GM12878 (cell line): ENCODE data around the gene VIPR1. TPM values are rescaled to one million over a fixed set of nuclear protein-coding genes. Genes with fewer than 3 reads are reported as not detected.

Experiments used
- ATAC-seq: fragments of 200-7000 bp; cut with Tn5 transposase; 3 replicates; pipeline ENCODE4 v1.9.1; 2020; ENCODE audit warnings: mild to moderate bottlenecking, moderate library complexity
- BruUV-seq: library from RNA; stranded (reverse); fragments of 400-500 nt; replicated peaks from 2 replicates; lab custom pipeline; 2021; lab: Mats Ljungman, UMichigan
- CTCF ChIA-PET: fragments of 300-600 bp; sonication (Branson Sonifier 250); formaldehyde crosslinking; extraction: SDS; loops from one replicate; lab custom pipeline; 2021; ENCODE audit warnings: inconsistent platforms; lab: Yijun Ruan, JAX
- POLR2A ChIA-PET: fragments of 350-600 bp; formaldehyde crosslinking; extraction: SDS; loops from one replicate; lab custom pipeline; 2021; ENCODE audit warnings: inconsistent platforms; lab: Charles Lee
- RAD21 ChIA-PET: fragments of 300-600 bp; sonication (Branson Sonifier 250); formaldehyde crosslinking; loops from one replicate; lab custom pipeline; 2023; ENCODE audit warnings: antibody characterized with exemption; ENCODE audit not compliant: unreplicated experiment; lab: Charles Lee
- SMC1A ChIA-PET: fragments of 300-600 bp; sonication (Branson Sonifier 250); formaldehyde crosslinking; loops from one replicate; lab custom pipeline; 2023; ENCODE audit not compliant: unreplicated experiment, uncharacterized antibody; lab: Charles Lee
- DNase-seq: peaks from one replicate; pipeline ENCODE4 v3.0.0-alpha.2; 2011; ENCODE audit warnings: low read depth, low spot score
- FAIRE-seq: peaks from 3 replicates; lab custom pipeline; 2011; peaks lifted over from hg19 to GRCh38; lab: Jason Lieb, UNC
- H2AFZ ChIP-seq: 2 replicates; pipeline ENCODE4 v1.6.0; 2011; ENCODE audit warnings: low read depth, low read length, control low read depth; ENCODE audit not compliant: control insufficient read depth
- H3K27ac ChIP-seq: 2 replicates; pipeline ENCODE4 v1.5.1; 2011; ENCODE audit warnings: control low read depth; ENCODE audit not compliant: control insufficient read depth, insufficient read depth
- H3K27me3 ChIP-seq, 2 experiments: replicated peaks in 1 of 2; 2 replicates each; pipeline versions ENCODE4 v1.6.0 to v1.6.1; 2011; ENCODE audit warnings: low read length in 1 of 2; ENCODE audit not compliant: control insufficient read depth in 2 of 2, insufficient read depth in 2 of 2
- H3K36me3 ChIP-seq, 2 experiments: 2 replicates each; pipeline ENCODE4 v1.5.1; 2011; ENCODE audit warnings: low read length in 1 of 2; ENCODE audit not compliant: control insufficient read depth in 2 of 2, insufficient read depth in 2 of 2
- H3K4me1 ChIP-seq: 2 replicates; pipeline ENCODE4 v1.6.1; 2011; ENCODE audit warnings: mild to moderate bottlenecking, low read length, moderate library complexity, mixed read lengths; ENCODE audit not compliant: control insufficient read depth, insufficient read depth
- H3K4me2 ChIP-seq: 2 replicates; pipeline ENCODE4 v1.6.0; 2011; ENCODE audit warnings: control low read depth; ENCODE audit not compliant: control insufficient read depth, insufficient read depth
- H3K4me3 ChIP-seq: fragments of 200-600 bp; sonication (generic); 2 replicates; pipeline ENCODE4 v1.5.1; 2016
- H3K79me2 ChIP-seq: 2 replicates; pipeline ENCODE4 v1.6.0; 2011; ENCODE audit warnings: low read length; ENCODE audit not compliant: control insufficient read depth, insufficient read depth
- H3K9ac ChIP-seq: 2 replicates; pipeline ENCODE4 v1.8.0; 2011; ENCODE audit warnings: low read length, control low read depth, mixed read lengths; ENCODE audit not compliant: control insufficient read depth, insufficient read depth
- H3K9me3 ChIP-seq: replicated peaks from 3 replicates; pipeline ENCODE4 v1.5.1; 2011; ENCODE audit warnings: mild to moderate bottlenecking, low read length; ENCODE audit not compliant: control insufficient read depth, insufficient read depth
- H4K20me1 ChIP-seq: 2 replicates; pipeline ENCODE4 v1.6.0; 2011; ENCODE audit not compliant: control insufficient read depth, insufficient read depth
- ATF2 ChIP-seq: IDR thresholded peaks from 2 replicates; pipeline ENCODE4 v1.6.1; 2012; ENCODE audit warnings: low read length, inconsistent platforms
- CHD4 ChIP-seq: fragments of 200-600 bp; sonication (generic); IDR thresholded peaks from 2 replicates; pipeline ENCODE4 v1.6.1; 2016; ENCODE audit warnings: mild to moderate bottlenecking
- E2F4 ChIP-seq: IDR thresholded peaks from 2 replicates; pipeline ENCODE4 v1.6.1; 2012; ENCODE audit warnings: low read depth, low read length, improper control_type of control experiment
- HDAC6 ChIP-seq: fragments of 200-600 bp; sonication (generic); IDR thresholded peaks from one replicate; pipeline ENCODE4 v1.8.0; 2017; ENCODE audit warnings: antibody characterized with exemption; ENCODE audit not compliant: unreplicated experiment
- HDGF ChIP-seq: fragments of 450-650 bp; IDR thresholded peaks from 2 replicates; pipeline ENCODE4 v1.6.1; 2016; ENCODE audit warnings: antibody characterized with exemption
- SREBF2 ChIP-seq: IDR thresholded peaks from 2 replicates; pipeline ENCODE4 v1.6.1; 2012; ENCODE audit warnings: mild to moderate bottlenecking, low read length
- TAF1 ChIP-seq: IDR thresholded peaks from 2 replicates; pipeline ENCODE4 v1.6.1; 2011; ENCODE audit warnings: mild to moderate bottlenecking, low read depth, low read length, borderline replicate concordance
- ZNF217 ChIP-seq: fragments of 450-650 bp; IDR thresholded peaks from 2 replicates; pipeline ENCODE4 v1.6.1; 2017; ENCODE audit warnings: antibody characterized with exemption, mild to moderate bottlenecking
- ZNF24 ChIP-seq: fragments of 450-650 bp; IDR thresholded peaks from 2 replicates; pipeline ENCODE4 v1.6.1; 2017; ENCODE audit warnings: antibody characterized with exemption, mild to moderate bottlenecking
- ZNF274 ChIP-seq: IDR thresholded peaks from one replicate; pipeline ENCODE4 v1.8.0; 2011; ENCODE audit not compliant: insufficient read length, insufficient read depth
- ZZZ3 ChIP-seq: IDR thresholded peaks from 2 replicates; pipeline ENCODE4 v1.6.1; 2011; ENCODE audit warnings: low read depth; ENCODE audit not compliant: control insufficient read depth, insufficient read length
- WGBS: methylation state at CpG from one replicate; pipeline ENCODE4 v1.1.6; 2016; ENCODE audit warnings: low lambda C conversion rate; ENCODE audit not compliant: insufficient replicate concordance, insufficient coverage; ENCODE audit errors: missing lambda C conversion rate; 5-methylcytosine and 5-hydroxymethylcytosine counted together
- in situ Hi-C: fragments of 300-500 bp; cut with MboI; formaldehyde crosslinking; loops from 9 replicates; pipeline ENCODE4 v1.14.3; 2018; ENCODE audit warnings: mixed read lengths
- intact Hi-C: fragments of 100-400 bp; cut with micrococcal nuclease; formaldehyde crosslinking; loops from one replicate; pipeline ENCODE4 v1.14.2; 2022; ENCODE audit not compliant: unreplicated experiment
- polyA plus RNA-seq, 11 experiments: library from polyadenylated mRNA; depleted of rRNA in 4 of 11; unstranded in 6 of 11; stranded (reverse) in 5 of 11; fragments of >200 nt; fragmentation: Nextera tagmentation in 4 of 11; fragmentation: Illumina TruSeq in 1 of 11; extraction: Ambion mirVana in 4 of 11; extraction: Trizol in 1 of 11; gene quantifications; 1 replicate in 1 of 11; 2 replicates in 10 of 11; pipeline versions ENCODE4 v1.2.1 to v1.2.3, GENCODE V29; 2011 to 2016; ENCODE audit warnings: inconsistent platforms in 2 of 11, missing spikeins in 2 of 11, low read depth in 1 of 11
- total RNA-seq, 4 experiments: library from RNA; depleted of rRNA in 3 of 4; stranded (reverse); fragments of >200 nt in 3 of 4; fragmentation: Illumina TruSeq in 1 of 4; extraction: Trizol in 1 of 4; gene quantifications; 2 replicates each; pipeline versions ENCODE4 v1.2.1 to v1.2.3, GENCODE V29; 2013 to 2021
- TF ChIP-seq, protein P1 (sequence below): fragments of 450-650 bp; IDR thresholded peaks from 2 replicates; pipeline ENCODE4 v1.6.1; 2014; ENCODE audit warnings: mild to moderate bottlenecking

VIPR1 gene
- total and polyA plus RNA-seq, 10 of the 15 experiments (the other 5 are each of a cell fraction or from before 2014, with no cell fraction given) = 0.03 to 0.28 (median 0.12) TPM; not detected in 6

DNA sequence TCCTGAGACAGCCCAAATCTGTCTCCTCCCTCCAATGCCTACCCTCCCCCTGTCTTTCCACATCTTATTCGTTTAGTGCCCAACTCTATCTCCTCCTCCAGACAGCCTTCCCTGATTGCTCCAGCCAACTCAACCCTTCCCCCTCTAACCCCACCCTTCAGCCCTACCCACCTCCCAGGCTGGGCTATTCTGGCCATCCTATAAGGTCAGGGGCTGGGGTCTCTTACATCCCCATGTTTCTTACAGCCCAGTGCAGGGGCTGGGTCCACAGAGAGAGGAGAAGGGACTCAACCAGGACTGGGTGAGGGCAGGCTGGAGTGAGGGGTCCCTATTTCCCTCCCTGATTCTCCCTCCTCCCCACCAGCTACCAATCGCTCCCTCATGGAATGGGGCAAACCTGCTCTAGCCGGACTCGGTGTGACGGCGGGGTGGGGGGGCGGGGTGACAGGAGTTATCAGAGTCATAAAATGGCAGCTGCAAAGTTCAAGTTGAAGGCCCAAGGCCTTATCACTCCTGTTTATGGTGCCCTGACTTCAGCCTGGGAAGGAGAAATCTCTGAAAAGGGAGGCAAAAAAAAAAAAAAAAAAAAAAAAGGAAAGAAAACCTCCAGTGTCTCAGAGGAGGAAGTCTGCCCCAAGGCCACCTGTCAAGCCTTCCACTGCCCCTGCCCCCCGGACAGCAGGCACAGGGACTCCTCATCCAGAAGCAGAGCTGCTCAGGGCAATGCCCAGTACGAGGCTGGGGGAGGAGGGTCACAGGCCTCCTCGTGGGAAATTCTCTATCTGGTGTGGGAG is 2.1 kb downstream of the VIPR1 start:
- POLR2A ChIA-PET = no interaction called here
- Histone ChIP-seq H3K27me3 (peaks cover 6 to 13% of the 10 kb centered on the region in 2 experiments), H2AFZ (no peak overlapping the region), H3K4me1 (peaks cover 6% of the 10 kb centered on the region; the same call in 1 of the 2 replicates), H3K9ac (no peak overlapping the region), H3K4me2 (no peak overlapping the region), H3K27ac (no peak overlapping the region), H4K20me1 (no peaks in the 10 kb centered on the region), H3K79me2 (no peaks in the 10 kb centered on the region), H3K9me3 (no peaks in the 10 kb centered on the region), H3K36me3 (no peaks in the 10 kb centered on the region), H3K4me3 (no peak overlapping the region)
- intact Hi-C loops = no loop called here
- DNase-seq = no peak
- no peak for TF ChIP-seq SREBF2
- SMC1A ChIA-PET = no interaction called here
- CTCF ChIA-PET = no interaction called here
- no TSS peak for BruUV-seq
- ATAC-seq = no peak
- 38% methylated on average over 5 of the region's 10 CpGs for WGBS
- RAD21 ChIA-PET = no interaction called here
- no peak for FAIRE-seq
- in situ Hi-C loops = no loop called here

- no TSS peak for BruUV-seq
- Histone ChIP-seq H4K20me1 (no peaks in the 10 kb centered on the region), H3K36me3 (no peaks in the 10 kb centered on the region), H3K4me1 (peaks cover 6% of the 10 kb centered on the region; the same call in 1 of the 2 replicates), H2AFZ (no peak overlapping the region), H3K27me3 (peaks cover 6 to 15% of the 10 kb centered on the region in 2 experiments), H3K4me2 (no peak overlapping the region), H3K9me3 (no peaks in the 10 kb centered on the region), H3K9ac (no peak overlapping the region), H3K27ac (no peak overlapping the region), H3K79me2 (no peaks in the 10 kb centered on the region), H3K4me3 (no peak overlapping the region)
- DNase-seq = no peak
- intact Hi-C loops (no loop called here), in situ Hi-C loops (no loop called here)
- ChIA-PET CTCF (no interaction called here), RAD21 (no interaction called here), POLR2A (no interaction called here), SMC1A (no interaction called here)
- WGBS = 50% methylated on average over 6 of the region's 6 CpGs
- ATAC-seq = no peak
- FAIRE-seq = no peak
- no peak for TF ChIP-seq ZNF217
- TF ChIP-seq HDGF = no peak
- TF ChIP-seq ZNF24 = no peak
- no peak for TF ChIP-seq ATF2
- no peak for TF ChIP-seq ZNF274
- TF ChIP-seq ZZZ3 = no peak
- TF ChIP-seq, protein P1, sequence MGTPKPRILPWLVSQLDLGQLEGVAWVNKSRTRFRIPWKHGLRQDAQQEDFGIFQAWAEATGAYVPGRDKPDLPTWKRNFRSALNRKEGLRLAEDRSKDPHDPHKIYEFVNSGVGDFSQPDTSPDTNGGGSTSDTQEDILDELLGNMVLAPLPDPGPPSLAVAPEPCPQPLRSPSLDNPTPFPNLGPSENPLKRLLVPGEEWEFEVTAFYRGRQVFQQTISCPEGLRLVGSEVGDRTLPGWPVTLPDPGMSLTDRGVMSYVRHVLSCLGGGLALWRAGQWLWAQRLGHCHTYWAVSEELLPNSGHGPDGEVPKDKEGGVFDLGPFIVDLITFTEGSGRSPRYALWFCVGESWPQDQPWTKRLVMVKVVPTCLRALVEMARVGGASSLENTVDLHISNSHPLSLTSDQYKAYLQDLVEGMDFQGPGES = no peak
- TF ChIP-seq E2F4 = no peak
- TF ChIP-seq CHD4 = no peak
- TF ChIP-seq SREBF2 = no peak
- no peak for TF ChIP-seq HDAC6
- no peak for TF ChIP-seq TAF1
These were observed 2.8 kb downstream of the VIPR1 start for GRCh38 chr3:42505128-42505848.
